ENCODE data around the gene ZNF488.

- TF ChIP-seq CTCF (IDR thresholded peaks at IDR 0.05): no peak
- no peak for TF ChIP-seq POLR2A (IDR thresholded peaks at IDR 0.05)
- no peak for TF ChIP-seq EP300 (IDR thresholded peaks at IDR 0.05)
- TF ChIP-seq POLR2AphosphoS5 (IDR thresholded peaks at IDR 0.05): no peak
Measured at GRCh38 chr10:47372726-47373125, 11.4 kb downstream of the ZNF488 start.

Data from gastroesophageal sphincter (tissue), 3 donors.